Adrenal gland (tissue), 5 donors: Measurements from ENCODE around the gene GLIS1.

Source experiments
- CTCF ChIP-seq, 6 experiments: fragments of 450-650 bp in 4 of 6; fragments of 200-600 bp in 2 of 6; sonication (generic) in 1 of 6; IDR thresholded peaks; 1 replicate in 5 of 6; 2 replicates in 1 of 6; pipeline versions ENCODE4 v1.5.1 to v1.8.0; 2016 to 2021; ENCODE audit warnings: antibody characterized with exemption in 6 of 6, mild to moderate bottlenecking in 2 of 6, moderate library complexity in 1 of 6
- POLR2A ChIP-seq, 2 donors: fragments of 450-650 bp; IDR thresholded peaks; one replicate each; pipeline ENCODE4 v1.6.1; 2017; ENCODE audit warnings: antibody characterized with exemption in 2 of 2, mild to moderate bottlenecking in 2 of 2, moderate library complexity in 1 of 2
- donor health status: DM: no; HTN: no; CAD: no.

- no peak for TF ChIP-seq CTCF (IDR thresholded peaks at IDR 0.05)
- no peak for TF ChIP-seq POLR2A (IDR thresholded peaks at IDR 0.05)
Measured at GRCh38 chr1:53677486-53677885, 61.5 kb downstream of the GLIS1 start.
